ENCODE measurements around the gene TMEM139. TPM values are rescaled to one million over a fixed set of nuclear protein-coding genes. Genes with fewer than 3 reads are reported as not detected.

TMEM139 gene
- total RNA-seq, 1 experiment from 2014 or later: 0.85 TPM

GRCh38 chr7:143271240-143271639 lies 13.5 kb upstream of the TMEM139 start:
- Histone ChIP-seq H3K4me1 (ENCODE audit: insufficient read depth, low read length) (no peaks in the 10 kb centered on the region), H2BK15ac (ENCODE audit: low read depth, low read length) (no peak overlapping the region), H4K8ac (replicated peaks; ENCODE audit: insufficient read length, low read depth, low read length) (no peak overlapping the region), H3K23me2 (ENCODE audit: insufficient read length, low read depth, low read length, poor library complexity, severe bottlenecking) (no peaks in the 10 kb centered on the region), H3K23ac (ENCODE audit: insufficient read length, low read depth, low read length) (no peak overlapping the region), H3K56ac (ENCODE audit: insufficient read length, low read depth, low read length) (no peak overlapping the region), H3K9ac (ENCODE audit: extremely low read depth, insufficient read length, low read length) (no peak overlapping the region), H2AFZ (ENCODE audit: low read length) (no peak overlapping the region), H4K91ac (ENCODE audit: insufficient read length, low read depth, low read length) (no peak overlapping the region), H3K27me3 (ENCODE audit: insufficient read depth, low read length) (no peaks in the 10 kb centered on the region), H3K4ac (ENCODE audit: low read depth, low read length) (no peak overlapping the region), H2BK12ac (ENCODE audit: insufficient read length, low read depth, low read length) (no peak overlapping the region), H2BK20ac (ENCODE audit: low read depth, low read length, poor library complexity, severe bottlenecking) (no peak overlapping the region), H3K9me3 (ENCODE audit: control insufficient read depth, low read depth, low read length) (no peaks in the 10 kb centered on the region), H4K20me1 (ENCODE audit: control insufficient read depth, insufficient read depth, insufficient read length) (no peaks in the 10 kb centered on the region), H2BK5ac (ENCODE audit: insufficient read length, low read length) (no peak overlapping the region), H3K27ac (ENCODE audit: insufficient read length, low read depth, low read length) (no peak overlapping the region), H2BK120ac (ENCODE audit: low read depth, low read length, poor library complexity, severe bottlenecking) (no peak overlapping the region), H2AK5ac (ENCODE audit: insufficient read length, low read length) (no peak overlapping the region), H3K18ac (ENCODE audit: insufficient read length, low read depth, low read length) (no peak overlapping the region), H3K4me2 (ENCODE audit: insufficient read depth, insufficient read length, low read length) (no peak overlapping the region), H3K79me2 (ENCODE audit: insufficient read depth, low read length) (no peaks in the 10 kb centered on the region), H3T11ph (ENCODE audit: low read length) (no peak overlapping the region), H3K14ac (ENCODE audit: insufficient read depth, low read length) (no peak overlapping the region), H4K5ac (ENCODE audit: insufficient read length, low read depth, low read length) (no peak overlapping the region), H3K79me1 (ENCODE audit: insufficient read depth, low read depth, low read length, poor library complexity, severe bottlenecking) (no peaks in the 10 kb centered on the region)
- TF ChIP-seq CTCF (conservative IDR thresholded peaks at IDR 0.05): no peak
- Mint-ChIP-seq H3K9me3 (no peaks in the 10 kb centered on the region), H3K27ac (no peak overlapping the region), H3K36me3 (ENCODE audit: insufficient read depth in 1 of 3, low read depth in 3 of 3) (peaks cover 0 to 10% (median 10%) of the 10 kb centered on the region in 3 experiments; a peak in 4 of 7 replicates), H3K4me1 (no peaks in the 10 kb centered on the region), H3K4me3 (no peak overlapping the region), H3K27me3 (ENCODE audit: low read depth) (peaks cover 10% of the 10 kb centered on the region)
- no peak for DNase-seq
- no CpG with 5 or more reads among the region's 1 CpG for WGBS (ENCODE audit: extremely low coverage, insufficient read length, low lambda C conversion rate)
